Measurements from ENCODE around the gene ZNF143. TPM values are rescaled to one million over a fixed set of nuclear protein-coding genes. Genes with fewer than 3 reads are reported as not detected.

Gene ZNF143
- polyA plus RNA-seq, 4 donors: 16.8 to 19.2 (median 18.1) TPM

Other genes starting within 250 kb of the ZNF143 start
- 10 to 100 TPM in 2 of 4 donors, 1 to 10 TPM in 1, under 1 TPM in 1; 0.89 to 17.7 (median 11.0) TPM for gene DENND5A, start 195.7 kb upstream of the ZNF143 start, polyA plus RNA-seq
- gene TMEM41B, start 146.4 kb upstream of the ZNF143 start, polyA plus RNA-seq: 10 to 100 TPM; 16.5 to 36.0 (median 20.8) TPM
- gene IPO7, start 76.4 kb upstream of the ZNF143 start, polyA plus RNA-seq: 10 to 100 TPM; 21.5 to 91.8 (median 33.8) TPM
- gene WEE1, start 112.7 kb downstream of the ZNF143 start, polyA plus RNA-seq: 10 to 100 TPM in 1 of 4 donors, 1 to 10 TPM in 3; 4.6 to 71.3 (median 8.0) TPM
- gene SWAP70, start 203.1 kb downstream of the ZNF143 start, polyA plus RNA-seq: 10 to 100 TPM; 12.2 to 20.0 (median 12.6) TPM

Data from small intestine (tissue), 4 donors.